A549 (cell line): Measurements from ENCODE around the gene JUP. TPM values are rescaled to one million over a fixed set of nuclear protein-coding genes. Genes with fewer than 3 reads are reported as not detected.
A peak's percentile ranks its signal among the peaks of the same experiment; 100 is the strongest.

Experiments used
- ATAC-seq, 2 experiments: fragments of 200-7000 bp in 1 of 2; fragments of >200 bp in 1 of 2; cut with Nextera tagmentation in 1 of 2; cut with Tn5 transposase in 1 of 2; 3 replicates each; pipeline versions ENCODE4 v1.8.0 to v1.9.1; 2018 to 2020; ENCODE audit warnings: mild to moderate bottlenecking in 1 of 2, moderate library complexity in 1 of 2
- CTCF ChIA-PET: fragments of 300-600 bp; sonication (Branson Sonifier 250); formaldehyde crosslinking; extraction: SDS; loops from one replicate; lab custom pipeline; 2021; ENCODE audit warnings: antibody characterized with exemption, inconsistent platforms; lab: Yijun Ruan, JAX
- POLR2A ChIA-PET: fragments of 350-600 bp; formaldehyde crosslinking; extraction: SDS; loops from one replicate; lab custom pipeline; 2021; ENCODE audit warnings: antibody characterized with exemption, inconsistent platforms; lab: Yijun Ruan, JAX
- DNase-seq, 2 experiments: peaks; one replicate each; pipeline versions ENCODE4 v3.0.0 to v3.0.0-alpha.2; 2011 to 2016; ENCODE audit warnings: low read depth in 1 of 2, low spot score in 1 of 2
- FAIRE-seq: peaks from 2 replicates; lab custom pipeline; 2011; peaks lifted over from hg19 to GRCh38; lab: Jason Lieb, UNC
- H3K27ac ChIP-seq, 2 experiments: fragments of >200 bp; sonication (Bioruptor Twin); formaldehyde crosslinking; 3 replicates each; pipeline ENCODE4 v1.5.1; 2016 to 2017
- H3K4me1 ChIP-seq: fragments of >200 bp; sonication (Bioruptor Twin); formaldehyde crosslinking; 3 replicates; pipeline ENCODE4 v1.6.1; 2016
- H3K4me2 ChIP-seq: fragments of >200 bp; sonication (Bioruptor Twin); formaldehyde crosslinking; 3 replicates; pipeline ENCODE4 v1.6.1; 2016
- H3K4me3 ChIP-seq: fragments of >200 bp; sonication (Bioruptor Twin); formaldehyde crosslinking; 3 replicates; pipeline ENCODE4 v1.5.1; 2016
- H3K9me3 ChIP-seq: fragments of >200 bp; sonication (Bioruptor Twin); formaldehyde crosslinking; 3 replicates; pipeline ENCODE4 v1.6.1; 2016
- CBX8 ChIP-seq: fragments of 200-600 bp; sonication (generic); IDR thresholded peaks from 2 replicates; pipeline ENCODE4 v1.6.1; 2016
- CHD2 ChIP-seq: fragments of 150-350 bp; IDR thresholded peaks from 2 replicates; pipeline ENCODE4 v1.6.1; 2014; ENCODE audit warnings: low read length; ENCODE audit not compliant: partially characterized antibody
- EHMT2 ChIP-seq: fragments of 200-600 bp; sonication (generic); IDR thresholded peaks from 2 replicates; pipeline ENCODE4 v1.6.1; 2016; ENCODE audit warnings: antibody characterized with exemption, low read depth, mild to moderate bottlenecking, moderate library complexity
- FOXS1 ChIP-seq: fragments of 250-450 bp; sonication (Bioruptor Pico); IDR thresholded peaks from 2 replicates; pipeline ENCODE4 v1.5.0; 2020; ENCODE audit warnings: mild to moderate bottlenecking, moderate library complexity
- GATA3 ChIP-seq: IDR thresholded peaks from 2 replicates; pipeline ENCODE4 v1.6.1; 2012; ENCODE audit warnings: borderline replicate concordance
- JUN ChIP-seq, 2 experiments: fragments of >200 bp; sonication (Bioruptor Twin); formaldehyde crosslinking; IDR thresholded peaks; 2 replicates in 1 of 2; 3 replicates in 1 of 2; pipeline ENCODE4 v1.6.1; 2016 to 2017
- JUNB ChIP-seq: fragments of >200 bp; sonication (Bioruptor Twin); formaldehyde crosslinking; IDR thresholded peaks from 2 replicates; pipeline ENCODE4 v1.6.1; 2016
- KDM1A ChIP-seq: fragments of 200-600 bp; sonication (generic); IDR thresholded peaks from 2 replicates; pipeline ENCODE4 v1.6.1; 2016; ENCODE audit warnings: low read depth, mild to moderate bottlenecking
- MAFK ChIP-seq: fragments of 450-650 bp; IDR thresholded peaks from 2 replicates; pipeline ENCODE4 v1.6.1; 2014; ENCODE audit not compliant: partially characterized antibody
- MAZ ChIP-seq: fragments of 150-350 bp; IDR thresholded peaks from 2 replicates; pipeline ENCODE4 v1.6.1; 2014; ENCODE audit warnings: antibody characterized with exemption, low read depth, low read length, borderline replicate concordance
- NFE2L2 ChIP-seq: fragments of 150-350 bp; conservative IDR thresholded peaks from 2 replicates; pipeline ENCODE4 v1.6.1; 2014; ENCODE audit warnings: low read length
- NPAS2 ChIP-seq: fragments of 250-450 bp; sonication (Bioruptor Pico); IDR thresholded peaks from 2 replicates; pipeline ENCODE4 v1.8.0; 2022; ENCODE audit warnings: mild to moderate bottlenecking, moderate library complexity, borderline replicate concordance
- RARB ChIP-seq: fragments of 250-450 bp; sonication (Bioruptor Pico); IDR thresholded peaks from 2 replicates; pipeline ENCODE4 v1.8.0; 2021; ENCODE audit warnings: mild to moderate bottlenecking, moderate library complexity
- SMC3 ChIP-seq: fragments of >200 bp; sonication (Bioruptor Twin); formaldehyde crosslinking; IDR thresholded peaks from 3 replicates; pipeline ENCODE4 v1.6.1; 2018; ENCODE audit warnings: inconsistent platforms
- SREBF2 ChIP-seq: fragments of 450-650 bp; IDR thresholded peaks from 2 replicates; pipeline ENCODE4 v1.6.1; 2014; ENCODE audit warnings: mild to moderate bottlenecking, moderate library complexity
- ZC3H11A ChIP-seq: fragments of 450-650 bp; IDR thresholded peaks from 2 replicates; pipeline ENCODE4 v1.6.1; 2014; ENCODE audit warnings: antibody characterized with exemption, mild to moderate bottlenecking
- ZFP36 ChIP-seq: fragments of 450-650 bp; IDR thresholded peaks from 2 replicates; pipeline ENCODE4 v1.6.1; 2014; ENCODE audit warnings: borderline replicate concordance; ENCODE audit not compliant: partially characterized antibody
- WGBS: methylation state at CpG from one replicate; pipeline ENCODE4 v1.1.6; 2017; ENCODE audit errors: missing lambda C conversion rate; 5-methylcytosine and 5-hydroxymethylcytosine counted together
- polyA plus RNA-seq, 4 experiments: library from polyadenylated mRNA; depleted of rRNA in 3 of 4; stranded (reverse); fragments of >200 nt; fragmentation: RNase III in 1 of 4; extraction: RNeasy Plus Mini Kit Qiagen cat#74134 plus additional on column Dnase treatment in 1 of 4; gene quantifications; 2 replicates in 3 of 4; 3 replicates in 1 of 4; pipeline ENCODE4 v1.2.3, GENCODE V29; 2011 to 2017
- TF ChIP-seq, protein P1 (sequence below): fragments of >200 bp; sonication (Bioruptor Twin); formaldehyde crosslinking; IDR thresholded peaks from 3 replicates; pipeline ENCODE4 v1.6.1; 2016
- TF ChIP-seq, protein P2 (sequence below): fragments of 150-350 bp; IDR thresholded peaks from 2 replicates; pipeline ENCODE4 v1.6.1; 2014; ENCODE audit warnings: low read depth, mild to moderate bottlenecking, low read length
- TF ChIP-seq, protein P3 (sequence below): fragments of >200 bp; sonication (Bioruptor Twin); formaldehyde crosslinking; IDR thresholded peaks from 2 replicates; pipeline ENCODE4 v1.6.1; 2016
- TF ChIP-seq, protein P4 (sequence below): fragments of 450-650 bp; IDR thresholded peaks from 2 replicates; pipeline ENCODE4 v1.6.1; 2014; ENCODE audit warnings: antibody characterized with exemption
- TF ChIP-seq, protein P5 (sequence below): fragments of >200 bp; sonication (Bioruptor Twin); formaldehyde crosslinking; IDR thresholded peaks from 3 replicates; pipeline ENCODE4 v1.5.1; 2016
- TF ChIP-seq, protein P6 (sequence below): fragments of 250-450 bp; sonication (Bioruptor Pico); IDR thresholded peaks from 2 replicates; pipeline ENCODE4 v1.5.0; 2021; ENCODE audit warnings: mild to moderate bottlenecking, moderate library complexity, borderline replicate concordance

The JUP gene
- polyA plus RNA-seq, 2 of the 4 experiments (the other 2 are of a cell fraction): 54.8 to 107 TPM

DNA sequence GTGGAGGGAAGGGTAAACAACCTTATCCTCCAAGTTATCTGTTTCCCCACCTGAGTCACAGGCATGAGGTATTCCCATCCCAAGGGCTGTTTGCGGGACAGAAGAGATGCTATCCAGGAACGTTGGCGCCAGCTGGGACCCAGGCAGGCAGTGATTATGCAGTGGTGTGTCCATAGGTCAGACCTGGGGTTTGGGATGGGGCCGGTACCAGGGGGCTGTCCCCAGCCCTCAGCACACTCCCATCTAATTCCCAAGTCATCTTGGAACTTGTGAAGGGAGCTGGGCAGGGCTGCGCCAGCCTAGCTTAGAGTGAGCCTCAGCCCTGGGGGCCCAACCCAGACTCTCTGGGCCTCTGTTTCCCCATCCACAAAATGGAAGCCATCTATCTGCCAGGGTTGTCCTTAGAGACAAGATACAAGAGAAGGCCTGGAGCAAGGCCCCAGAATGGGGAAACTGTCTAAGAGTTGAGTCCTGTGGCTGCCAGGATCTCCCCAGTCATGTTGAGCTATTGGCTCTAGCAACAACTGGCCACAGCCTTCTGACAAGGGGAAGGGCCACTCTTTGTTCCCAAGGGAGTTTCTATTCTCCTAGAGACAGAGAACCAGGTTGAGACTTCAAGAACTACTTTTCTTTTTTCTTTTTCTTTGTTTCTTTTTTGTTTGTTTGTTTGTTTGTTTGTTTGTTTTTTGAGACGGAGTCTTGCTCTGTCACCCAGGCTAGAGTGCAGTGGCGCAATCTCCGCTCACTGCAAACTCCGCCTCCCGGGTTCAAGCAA lies 9.8 kb upstream of the JUP start:
- H3K9me3 ChIP-seq: no peaks in the 10 kb centered on the region
- H3K4me1 ChIP-seq: peaks cover 70% of the 10 kb centered on the region
- WGBS: 69% methylated on average over 10 of the region's 10 CpGs
- ChIA-PET CTCF (interaction anchor here (2.9 to 96.0 kb wide), 3 partner anchors 8 to 164 kb away, joined by 10 to 3262 read pairs (median 3262); partner anchors contain the start of genes FKBP10, GAST, HAP1 and JUP), POLR2A (interaction anchor here (1.1 to 3.2 kb wide), 3 partner anchors 10 to 107 kb away, joined by 3 to 17 read pairs (median 4); partner anchors contain the start of gene JUP)
- peak overlapping the region; percentile 22 to 64; a peak in 5 of 6 replicates for H3K27ac ChIP-seq
- DNase-seq (no peak), ATAC-seq (no peak), FAIRE-seq (no peak)
- H3K4me3 ChIP-seq: no peak overlapping the region
- TF ChIP-seq GATA3 (peak; percentile 44; the same call in 1 of the 2 replicates), FOXS1 (CRISPR knock-in tag) (no peak)
- H3K4me2 ChIP-seq: no peak overlapping the region; the same call in 2 of the 3 replicates

DNA sequence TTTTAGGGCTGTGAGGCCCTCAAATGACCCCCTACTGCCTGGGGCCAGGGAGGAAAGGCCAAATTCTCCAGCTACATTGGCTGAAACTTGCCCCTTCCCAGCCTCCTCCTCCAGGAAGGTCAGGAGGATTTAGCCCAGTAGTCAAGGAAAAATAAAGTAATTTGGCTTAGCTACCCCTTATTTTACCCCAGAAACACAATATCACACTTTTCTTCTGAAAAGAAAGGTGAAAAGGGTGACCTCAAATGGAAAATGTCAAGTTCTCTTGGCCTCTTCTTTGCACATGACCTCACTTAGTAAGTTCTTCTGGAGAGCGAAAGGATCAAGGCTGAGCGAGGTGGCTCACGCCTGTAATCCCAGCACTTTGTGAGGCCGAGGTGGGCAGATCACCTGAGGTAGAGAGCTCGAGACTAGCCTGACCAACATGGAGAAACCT lies 8.0 kb upstream of the JUP start:
- peak overlapping the region; percentile 73 for H3K4me2 ChIP-seq
- H3K27ac ChIP-seq: peak overlapping the region; percentile 86 to 92
- ATAC-seq (no peak), FAIRE-seq (no peak), DNase-seq (no peak)
- peak; percentile 25 for TF ChIP-seq ZFP36
- TF ChIP-seq KDM1A: no peak
- POLR2A ChIA-PET: interaction anchor here (0.7 to 3.2 kb wide), 4 partner anchors 8 to 106 kb away, joined by 4 to 18 read pairs (median 14); partner anchors contain the start of genes EIF1 and JUP
- WGBS: 95% methylated on average over 5 of the region's 5 CpGs
- no peak overlapping the region for H3K4me3 ChIP-seq
- peaks cover 54% of the 10 kb centered on the region for H3K4me1 ChIP-seq
- no peaks in the 10 kb centered on the region for H3K9me3 ChIP-seq
- CTCF ChIA-PET: interaction anchor here (0.7 to 96.0 kb wide), 3 partner anchors 7 to 1004 kb away, joined by 3 to 3262 read pairs (median 3262); partner anchors contain the start of genes FKBP10, GAST, HAP1 and JUP

DNA sequence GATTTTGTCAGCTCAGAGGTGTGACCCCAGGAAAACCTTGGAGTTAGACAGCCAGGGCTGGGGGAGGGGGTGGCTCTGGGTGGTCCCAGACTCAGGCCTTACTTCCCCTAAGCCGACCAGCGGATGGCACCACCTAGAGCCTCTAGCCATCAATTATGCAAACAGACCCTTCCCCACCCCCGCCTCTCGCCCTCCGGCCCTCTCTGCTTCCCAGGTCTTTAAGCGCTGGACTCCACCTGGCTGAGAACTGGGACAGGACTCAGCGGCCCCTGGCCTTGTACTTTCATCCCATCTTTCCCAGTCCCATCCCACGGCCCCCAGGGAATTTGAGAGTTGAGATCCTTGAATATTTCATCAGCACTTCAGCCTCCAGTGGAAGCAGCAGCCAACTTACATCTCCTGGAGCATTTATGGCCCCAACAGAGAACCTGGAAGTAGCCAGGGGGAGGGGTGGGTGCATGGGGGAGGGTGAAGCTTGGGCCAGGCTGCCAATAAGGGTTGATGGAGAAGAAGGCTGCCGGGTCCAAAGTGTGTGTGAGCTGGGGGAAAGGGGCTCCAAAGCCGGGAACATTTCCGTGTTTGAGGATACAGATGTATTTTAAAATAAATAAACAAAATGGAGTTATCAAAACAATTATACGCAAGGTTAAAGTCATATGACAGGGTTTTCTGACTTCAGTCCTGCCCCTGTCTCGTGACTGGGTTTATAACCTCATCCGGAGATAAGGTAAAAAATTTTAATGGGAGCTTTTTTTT lies 7.5 kb upstream of the JUP start:
- H3K9me3 ChIP-seq: no peaks in the 10 kb centered on the region
- H3K4me3 ChIP-seq: peak overlapping the region; percentile 20
- 45% methylated on average over 14 of the region's 14 CpGs for WGBS
- peaks cover 49% of the 10 kb centered on the region for H3K4me1 ChIP-seq
- FAIRE-seq (no peak), DNase-seq (no peak), ATAC-seq (peak in 1 of 2 experiments; percentile 4; a peak in 3 of 6 replicates)
- peak overlapping the region; percentile 73 for H3K4me2 ChIP-seq
- H3K27ac ChIP-seq: peak overlapping the region; percentile 86 to 92
- POLR2A ChIA-PET: interaction anchor here (0.7 to 3.2 kb wide), 6 partner anchors 8 to 105 kb away, joined by 3 to 18 read pairs (median 8); partner anchors contain the start of genes EIF1 and JUP
- CTCF ChIA-PET: interaction anchor here (1.1 to 96.0 kb wide), 3 partner anchors 6 to 166 kb away, joined by 4 to 3262 read pairs (median 3262); partner anchors contain the start of genes FKBP10, GAST, HAP1 and JUP
- TF ChIP-seq, protein P1, sequence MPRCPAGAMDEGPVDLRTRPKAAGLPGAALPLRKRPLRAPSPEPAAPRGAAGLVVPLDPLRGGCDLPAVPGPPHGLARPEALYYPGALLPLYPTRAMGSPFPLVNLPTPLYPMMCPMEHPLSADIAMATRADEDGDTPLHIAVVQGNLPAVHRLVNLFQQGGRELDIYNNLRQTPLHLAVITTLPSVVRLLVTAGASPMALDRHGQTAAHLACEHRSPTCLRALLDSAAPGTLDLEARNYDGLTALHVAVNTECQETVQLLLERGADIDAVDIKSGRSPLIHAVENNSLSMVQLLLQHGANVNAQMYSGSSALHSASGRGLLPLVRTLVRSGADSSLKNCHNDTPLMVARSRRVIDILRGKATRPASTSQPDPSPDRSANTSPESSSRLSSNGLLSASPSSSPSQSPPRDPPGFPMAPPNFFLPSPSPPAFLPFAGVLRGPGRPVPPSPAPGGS: no peak
- no peak for TF ChIP-seq MAZ
- TF ChIP-seq JUNB: no peak
- no peak for TF ChIP-seq CBX8
- TF ChIP-seq MAFK: no peak
- no peak for TF ChIP-seq EHMT2
- TF ChIP-seq, protein P2, sequence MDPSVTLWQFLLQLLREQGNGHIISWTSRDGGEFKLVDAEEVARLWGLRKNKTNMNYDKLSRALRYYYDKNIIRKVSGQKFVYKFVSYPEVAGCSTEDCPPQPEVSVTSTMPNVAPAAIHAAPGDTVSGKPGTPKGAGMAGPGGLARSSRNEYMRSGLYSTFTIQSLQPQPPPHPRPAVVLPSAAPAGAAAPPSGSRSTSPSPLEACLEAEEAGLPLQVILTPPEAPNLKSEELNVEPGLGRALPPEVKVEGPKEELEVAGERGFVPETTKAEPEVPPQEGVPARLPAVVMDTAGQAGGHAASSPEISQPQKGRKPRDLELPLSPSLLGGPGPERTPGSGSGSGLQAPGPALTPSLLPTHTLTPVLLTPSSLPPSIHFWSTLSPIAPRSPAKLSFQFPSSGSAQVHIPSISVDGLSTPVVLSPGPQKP: no peak
- no peak for TF ChIP-seq ZC3H11A
- TF ChIP-seq SMC3: peak; percentile 16; the same call in 1 of the 3 replicates
- no peak for TF ChIP-seq RARB (CRISPR knock-in tag)
- no peak for TF ChIP-seq CHD2
- no peak for TF ChIP-seq NFE2L2
- peak in 1 of 2 experiments; percentile 46; a peak in 1 of 5 replicates for TF ChIP-seq JUN (IDR thresholded peaks at IDR 0.05)
- TF ChIP-seq, protein P3, sequence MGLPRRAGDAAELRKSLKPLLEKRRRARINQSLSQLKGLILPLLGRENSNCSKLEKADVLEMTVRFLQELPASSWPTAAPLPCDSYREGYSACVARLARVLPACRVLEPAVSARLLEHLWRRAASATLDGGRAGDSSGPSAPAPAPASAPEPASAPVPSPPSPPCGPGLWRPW: no peak
- TF ChIP-seq, protein P4, sequence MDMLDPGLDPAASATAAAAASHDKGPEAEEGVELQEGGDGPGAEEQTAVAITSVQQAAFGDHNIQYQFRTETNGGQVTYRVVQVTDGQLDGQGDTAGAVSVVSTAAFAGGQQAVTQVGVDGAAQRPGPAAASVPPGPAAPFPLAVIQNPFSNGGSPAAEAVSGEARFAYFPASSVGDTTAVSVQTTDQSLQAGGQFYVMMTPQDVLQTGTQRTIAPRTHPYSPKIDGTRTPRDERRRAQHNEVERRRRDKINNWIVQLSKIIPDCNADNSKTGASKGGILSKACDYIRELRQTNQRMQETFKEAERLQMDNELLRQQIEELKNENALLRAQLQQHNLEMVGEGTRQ: no peak
- TF ChIP-seq, protein P5, sequence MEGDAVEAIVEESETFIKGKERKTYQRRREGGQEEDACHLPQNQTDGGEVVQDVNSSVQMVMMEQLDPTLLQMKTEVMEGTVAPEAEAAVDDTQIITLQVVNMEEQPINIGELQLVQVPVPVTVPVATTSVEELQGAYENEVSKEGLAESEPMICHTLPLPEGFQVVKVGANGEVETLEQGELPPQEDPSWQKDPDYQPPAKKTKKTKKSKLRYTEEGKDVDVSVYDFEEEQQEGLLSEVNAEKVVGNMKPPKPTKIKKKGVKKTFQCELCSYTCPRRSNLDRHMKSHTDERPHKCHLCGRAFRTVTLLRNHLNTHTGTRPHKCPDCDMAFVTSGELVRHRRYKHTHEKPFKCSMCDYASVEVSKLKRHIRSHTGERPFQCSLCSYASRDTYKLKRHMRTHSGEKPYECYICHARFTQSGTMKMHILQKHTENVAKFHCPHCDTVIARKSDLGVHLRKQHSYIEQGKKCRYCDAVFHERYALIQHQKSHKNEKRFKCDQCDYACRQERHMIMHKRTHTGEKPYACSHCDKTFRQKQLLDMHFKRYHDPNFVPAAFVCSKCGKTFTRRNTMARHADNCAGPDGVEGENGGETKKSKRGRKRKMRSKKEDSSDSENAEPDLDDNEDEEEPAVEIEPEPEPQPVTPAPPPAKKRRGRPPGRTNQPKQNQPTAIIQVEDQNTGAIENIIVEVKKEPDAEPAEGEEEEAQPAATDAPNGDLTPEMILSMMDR: no peak
- TF ChIP-seq SREBF2: no peak
- TF ChIP-seq, protein P6, sequence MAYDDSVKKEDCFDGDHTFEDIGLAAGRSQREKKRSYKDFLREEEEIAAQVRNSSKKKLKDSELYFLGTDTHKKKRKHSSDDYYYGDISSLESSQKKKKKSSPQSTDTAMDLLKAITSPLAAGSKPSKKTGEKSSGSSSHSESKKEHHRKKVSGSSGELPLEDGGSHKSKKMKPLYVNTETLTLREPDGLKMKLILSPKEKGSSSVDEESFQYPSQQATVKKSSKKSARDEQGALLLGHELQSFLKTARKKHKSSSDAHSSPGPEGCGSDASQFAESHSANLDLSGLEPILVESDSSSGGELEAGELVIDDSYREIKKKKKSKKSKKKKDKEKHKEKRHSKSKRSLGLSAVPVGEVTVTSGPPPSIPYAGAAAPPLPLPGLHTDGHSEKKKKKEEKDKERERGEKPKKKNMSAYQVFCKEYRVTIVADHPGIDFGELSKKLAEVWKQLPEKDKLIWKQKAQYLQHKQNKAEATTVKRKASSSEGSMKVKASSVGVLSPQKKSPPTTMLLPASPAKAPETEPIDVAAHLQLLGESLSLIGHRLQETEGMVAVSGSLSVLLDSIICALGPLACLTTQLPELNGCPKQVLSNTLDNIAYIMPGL (CRISPR knock-in tag): no peak
- no peak for TF ChIP-seq NPAS2
